Nephron progenitor cell (in vitro differentiated cells): ENCODE results near the gene TMUB2.

Experiments
- DNase-seq: peaks from one replicate; pipeline ENCODE4 v3.0.0; 2021
- H3K27ac Mint-ChIP-seq: 2 replicates; pipeline ENCODE4 v1.8.0; 2021; ENCODE audit warnings: mild to moderate bottlenecking, moderate library complexity, mixed read lengths
- H3K27me3 Mint-ChIP-seq: 2 replicates; pipeline ENCODE4 v1.8.0; 2021; ENCODE audit warnings: mild to moderate bottlenecking, low read depth, mixed read lengths; ENCODE audit not compliant: poor library complexity
- H3K36me3 Mint-ChIP-seq: 2 replicates; pipeline ENCODE4 v1.8.0; 2021; ENCODE audit warnings: low read depth, mixed read lengths
- H3K4me1 Mint-ChIP-seq: 2 replicates; pipeline ENCODE4 v1.8.0; 2021; ENCODE audit warnings: mixed read lengths
- H3K4me3 Mint-ChIP-seq: 2 replicates; pipeline ENCODE4 v1.8.0; 2021; ENCODE audit warnings: mild to moderate bottlenecking, moderate library complexity, mixed read lengths
- H3K9me3 Mint-ChIP-seq: 2 replicates; pipeline ENCODE4 v1.8.0; 2021; ENCODE audit warnings: mild to moderate bottlenecking, moderate library complexity, mixed read lengths
- TF ChIP-seq, protein P1 (sequence below): fragments of 200-600 bp; sonication (generic); IDR thresholded peaks from 2 replicates; pipeline ENCODE4 v1.5.0; 2021; ENCODE audit warnings: antibody characterized with exemption

The TMUB2 gene

DNA sequence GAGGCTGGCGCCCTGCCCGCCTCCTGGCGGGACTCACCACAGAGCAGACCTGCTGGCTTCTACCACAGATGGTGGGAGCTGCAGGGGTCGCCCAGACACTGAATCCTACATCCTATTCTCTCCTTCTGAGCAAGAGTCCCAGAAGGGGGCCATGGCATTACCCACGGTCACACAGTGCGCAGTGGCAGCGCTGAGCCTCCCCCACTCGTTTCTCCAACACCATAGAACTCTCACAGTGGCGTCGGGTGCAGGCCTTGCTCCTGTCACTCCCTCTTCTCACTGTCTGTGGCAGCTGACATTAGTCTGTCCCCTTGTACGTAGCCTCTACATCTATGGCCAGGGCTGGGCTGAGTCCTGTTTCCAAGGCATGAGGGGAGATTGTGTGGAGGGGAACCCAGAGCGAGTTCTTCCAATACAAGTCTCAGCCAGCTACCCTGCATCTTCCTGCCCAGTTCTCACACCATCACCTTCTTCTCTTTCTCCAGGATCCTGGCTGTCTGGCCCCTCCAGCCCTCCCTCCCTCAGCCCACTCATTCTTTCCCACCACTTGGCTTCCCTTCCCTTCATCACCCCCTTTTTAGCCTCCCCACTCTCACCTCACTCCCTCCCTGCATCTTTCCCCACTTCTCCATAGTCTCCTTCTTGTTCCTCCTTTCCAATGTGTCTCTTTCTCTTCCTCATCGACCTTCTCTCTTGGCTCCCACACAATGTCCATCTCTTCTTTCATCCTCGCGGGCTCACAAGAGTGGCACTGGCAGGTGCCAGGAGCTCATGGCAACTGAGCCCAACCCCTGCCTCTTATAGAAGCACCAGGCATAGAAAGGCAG is 26.8 kb downstream of the TMUB2 start:
- Mint-ChIP-seq H3K27me3 (peaks cover 3% of the 10 kb centered on the region), H3K4me1 (peaks cover 57% of the 10 kb centered on the region), H3K36me3 (peaks cover 47% of the 10 kb centered on the region), H3K9me3 (no peaks in the 10 kb centered on the region), H3K27ac (no peak overlapping the region), H3K4me3 (no peak overlapping the region)
- TF ChIP-seq, protein P1, sequence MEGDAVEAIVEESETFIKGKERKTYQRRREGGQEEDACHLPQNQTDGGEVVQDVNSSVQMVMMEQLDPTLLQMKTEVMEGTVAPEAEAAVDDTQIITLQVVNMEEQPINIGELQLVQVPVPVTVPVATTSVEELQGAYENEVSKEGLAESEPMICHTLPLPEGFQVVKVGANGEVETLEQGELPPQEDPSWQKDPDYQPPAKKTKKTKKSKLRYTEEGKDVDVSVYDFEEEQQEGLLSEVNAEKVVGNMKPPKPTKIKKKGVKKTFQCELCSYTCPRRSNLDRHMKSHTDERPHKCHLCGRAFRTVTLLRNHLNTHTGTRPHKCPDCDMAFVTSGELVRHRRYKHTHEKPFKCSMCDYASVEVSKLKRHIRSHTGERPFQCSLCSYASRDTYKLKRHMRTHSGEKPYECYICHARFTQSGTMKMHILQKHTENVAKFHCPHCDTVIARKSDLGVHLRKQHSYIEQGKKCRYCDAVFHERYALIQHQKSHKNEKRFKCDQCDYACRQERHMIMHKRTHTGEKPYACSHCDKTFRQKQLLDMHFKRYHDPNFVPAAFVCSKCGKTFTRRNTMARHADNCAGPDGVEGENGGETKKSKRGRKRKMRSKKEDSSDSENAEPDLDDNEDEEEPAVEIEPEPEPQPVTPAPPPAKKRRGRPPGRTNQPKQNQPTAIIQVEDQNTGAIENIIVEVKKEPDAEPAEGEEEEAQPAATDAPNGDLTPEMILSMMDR, result no peak
- no peak for DNase-seq

DNA sequence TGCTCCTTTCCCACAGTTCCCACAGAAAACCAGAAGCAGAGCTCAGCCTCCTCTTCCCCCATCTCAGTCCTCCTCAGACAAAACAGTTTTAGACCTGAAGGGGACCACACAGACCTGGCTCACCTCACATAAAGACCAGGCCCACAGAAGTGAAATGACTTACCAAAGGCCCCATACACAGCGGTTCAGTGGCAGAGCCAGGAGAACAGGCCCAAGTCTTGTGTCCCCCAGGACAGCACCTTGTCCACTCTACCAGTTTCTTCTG is 27.4 kb downstream of the TMUB2 start:
- Mint-ChIP-seq H3K27ac (no peak overlapping the region), H3K9me3 (no peaks in the 10 kb centered on the region), H3K4me1 (peaks cover 57% of the 10 kb centered on the region), H3K36me3 (peaks cover 44% of the 10 kb centered on the region), H3K4me3 (no peak overlapping the region), H3K27me3 (peaks cover 3% of the 10 kb centered on the region)
- TF ChIP-seq, protein P1, result no peak
- DNase-seq, result no peak

DNA sequence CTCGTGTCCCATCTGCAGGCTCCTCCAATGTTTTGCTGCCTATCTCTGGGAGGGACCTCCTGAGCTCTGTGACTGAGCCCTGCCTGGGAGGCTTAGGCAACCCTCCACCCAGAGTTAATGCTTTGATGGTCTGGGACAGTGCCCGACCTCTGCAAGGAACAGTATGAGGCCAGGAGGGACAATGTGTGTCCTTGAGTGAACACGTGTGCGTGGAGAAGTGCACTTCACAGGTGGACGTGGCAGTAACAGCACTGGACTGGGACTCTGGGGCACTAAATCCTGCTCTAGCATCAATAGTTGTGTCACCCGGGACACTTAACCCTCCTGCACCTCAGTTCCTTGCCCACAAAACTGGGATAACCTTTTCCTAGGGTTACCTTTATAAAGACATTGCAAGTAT is 28.1 kb downstream of the TMUB2 start:
- Mint-ChIP-seq H3K27ac (no peak overlapping the region), H3K27me3 (peaks cover 2% of the 10 kb centered on the region), H3K4me1 (peaks cover 55% of the 10 kb centered on the region), H3K4me3 (no peak overlapping the region), H3K36me3 (peaks cover 37% of the 10 kb centered on the region), H3K9me3 (no peaks in the 10 kb centered on the region)
- TF ChIP-seq, protein P1, result no peak
- DNase-seq, result no peak

DNA sequence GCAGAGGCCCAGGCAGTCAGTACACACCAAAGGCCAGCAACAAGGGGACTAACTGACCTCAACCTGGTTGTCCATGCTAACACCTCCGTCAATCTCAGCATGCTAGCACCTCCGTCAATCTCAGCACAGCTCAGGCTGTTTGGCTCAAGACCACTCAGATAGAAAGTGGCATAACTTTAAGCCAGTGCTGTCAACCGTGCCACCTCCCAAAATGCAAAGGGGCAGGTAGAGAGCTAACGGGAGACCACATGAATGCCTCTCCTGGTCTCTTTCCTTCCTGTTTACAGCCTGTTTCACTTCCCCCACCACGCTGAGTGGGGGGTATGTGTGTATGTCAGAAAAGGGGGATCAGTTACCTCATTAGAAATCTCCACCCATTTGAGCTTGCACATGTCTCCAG is 29.4 kb downstream of the TMUB2 start:
- Mint-ChIP-seq H3K27me3 (no peaks in the 10 kb centered on the region), H3K9me3 (no peaks in the 10 kb centered on the region), H3K4me3 (no peak overlapping the region), H3K4me1 (peaks cover 49% of the 10 kb centered on the region), H3K36me3 (peaks cover 33% of the 10 kb centered on the region), H3K27ac (no peak overlapping the region)
- TF ChIP-seq, protein P1, result no peak
- DNase-seq, result no peak

DNA sequence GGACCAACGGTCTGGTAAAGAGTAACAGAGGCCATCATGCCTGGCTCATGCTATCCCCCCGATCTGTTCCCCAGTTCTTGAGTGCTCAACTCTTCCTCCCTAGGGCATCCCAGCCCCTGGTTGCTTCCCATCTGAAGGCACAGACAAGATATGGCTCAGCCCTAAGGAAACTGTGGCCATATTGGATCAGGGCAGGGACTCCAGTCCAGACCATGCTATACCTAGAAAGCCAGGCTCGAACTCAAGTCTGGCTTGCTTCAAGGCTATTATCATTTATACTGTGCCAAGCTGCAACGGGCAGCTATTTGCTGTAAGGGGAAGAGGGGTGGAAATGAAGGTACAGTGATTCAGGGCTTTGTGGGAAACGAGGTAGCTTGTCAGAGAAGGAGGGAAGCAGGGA is 29.9 kb downstream of the TMUB2 start:
- Mint-ChIP-seq H3K9me3 (no peaks in the 10 kb centered on the region), H3K4me1 (peaks cover 47% of the 10 kb centered on the region), H3K36me3 (peaks cover 33% of the 10 kb centered on the region), H3K4me3 (peak overlapping the region; percentile 77), H3K27me3 (no peaks in the 10 kb centered on the region), H3K27ac (no peak overlapping the region)
- no peak for DNase-seq
- TF ChIP-seq, protein P1, result no peak

DNA sequence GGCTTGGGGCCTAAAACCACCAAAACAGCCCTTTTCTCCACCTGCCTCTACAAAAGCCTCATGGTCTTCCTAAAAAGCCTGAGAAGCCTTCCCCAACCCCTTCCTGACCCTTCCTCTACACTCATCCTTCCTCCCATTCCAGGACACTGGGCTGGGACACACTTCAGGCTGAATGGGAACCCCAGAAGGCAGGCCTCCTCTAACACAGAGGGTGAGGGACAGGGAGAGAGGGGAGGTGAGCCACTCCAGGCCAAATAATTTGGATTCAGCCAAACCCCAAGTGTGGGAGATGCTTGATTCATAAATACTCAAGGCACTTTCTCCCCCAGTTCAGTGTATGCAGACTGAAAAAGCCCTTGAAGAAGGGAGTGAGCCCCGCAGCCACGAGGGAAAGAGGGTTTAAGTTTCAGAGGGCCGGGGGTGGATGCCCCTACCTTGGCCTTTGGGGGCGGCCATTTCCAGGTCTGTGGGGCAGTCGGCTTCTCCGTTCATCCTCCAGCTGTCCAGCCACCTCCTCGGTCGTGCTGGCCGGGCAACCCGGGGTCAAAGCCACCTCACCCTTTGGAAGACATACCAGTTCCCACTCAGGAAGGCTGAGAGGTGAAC is 31.1 kb downstream of the TMUB2 start:
- Mint-ChIP-seq H3K4me1 (peaks cover 50% of the 10 kb centered on the region), H3K27ac (peak overlapping the region; percentile 86), H3K9me3 (no peaks in the 10 kb centered on the region), H3K36me3 (peaks cover 33% of the 10 kb centered on the region), H3K27me3 (no peaks in the 10 kb centered on the region), H3K4me3 (peak overlapping the region; percentile 77)
- TF ChIP-seq, protein P1, result no peak
- DNase-seq, result no peak
